ENCODE results near the gene USH1G. TPM values are rescaled to one million over a fixed set of nuclear protein-coding genes. Genes with fewer than 3 reads are reported as not detected.
A peak's percentile ranks its signal among the peaks of the same experiment; 100 is the strongest.

The USH1G gene
- total and polyA plus RNA-seq, 2 of the 13 experiments (the other 11 are each of a cell fraction or from before 2014, with no cell fraction given): 0.04 TPM; not detected in 1

DNA sequence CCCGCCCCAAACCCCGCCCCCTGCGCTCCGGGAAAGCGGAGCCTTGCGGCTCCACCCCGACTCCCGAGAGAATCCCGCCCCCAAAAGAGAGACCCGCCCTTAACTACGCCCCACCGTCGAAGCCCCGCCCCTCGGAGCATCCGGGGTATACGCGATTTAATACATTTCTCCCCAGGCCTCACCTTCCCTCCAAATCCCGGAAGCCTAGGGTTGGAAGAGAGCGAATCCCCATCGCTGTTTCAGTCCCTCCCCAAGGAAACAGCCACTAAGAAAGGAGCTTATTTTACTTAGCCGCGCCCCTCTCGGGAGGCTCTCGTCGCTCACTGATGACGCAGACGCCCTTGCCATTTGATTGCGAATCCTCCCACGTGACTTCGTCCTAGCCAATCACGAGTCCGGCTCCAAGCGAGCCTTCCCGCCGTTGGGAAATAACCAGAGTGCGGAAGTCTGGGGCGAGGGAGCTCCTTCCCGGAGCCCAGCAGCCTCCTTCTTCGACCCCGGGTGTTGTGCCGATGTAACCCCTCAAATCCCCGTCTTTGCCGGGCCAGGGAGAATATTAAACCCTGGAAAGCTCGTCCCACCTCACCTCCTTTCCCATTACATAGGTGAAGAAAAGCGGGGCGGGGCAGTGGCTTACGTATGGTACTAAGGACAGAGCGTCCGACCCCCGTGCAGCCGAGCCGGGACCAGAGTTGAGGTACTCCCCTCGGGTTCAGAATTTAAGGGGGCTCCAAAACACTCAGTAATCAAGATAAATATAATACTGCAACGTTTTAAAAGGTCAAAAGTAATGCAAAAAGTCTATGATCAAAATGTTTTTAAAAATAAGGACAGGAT is 49.8 kb downstream of the USH1G start (continued):
- TF ChIP-seq ELF4 (CRISPR knock-in tag; IDR thresholded peaks at IDR 0.05; ENCODE audit: borderline replicate concordance) (peak; percentile 99), SPEN (CRISPR knock-in tag; IDR thresholded peaks at IDR 0.05; ENCODE audit: low read depth) (peak; percentile 52), MEIS1 (CRISPR knock-in tag; IDR thresholded peaks at IDR 0.05; ENCODE audit: borderline replicate concordance) (peak; percentile 5; the same call in 1 of the 2 replicates), SIX4 (CRISPR knock-in tag; IDR thresholded peaks at IDR 0.05) (peak; percentile 45), FOXJ3 (CRISPR knock-in tag; IDR thresholded peaks at IDR 0.05; ENCODE audit: borderline replicate concordance) (peak; percentile 16; the same call in 1 of the 2 replicates), FLYWCH1 (CRISPR knock-in tag; IDR thresholded peaks at IDR 0.05) (no peak), RBFOX2 (IDR thresholded peaks at IDR 0.05; ENCODE audit: low read depth, low read length) (peak; percentile 63), MYC (CRISPR knock-in tag; IDR thresholded peaks at IDR 0.05; ENCODE audit: borderline replicate concordance) (no peak), ZNF10 (CRISPR knock-in tag; IDR thresholded peaks at IDR 0.05; ENCODE audit: borderline replicate concordance, low read depth) (no peak), ZFP62 (CRISPR knock-in tag; IDR thresholded peaks at IDR 0.05) (no peak), SOX6 (IDR thresholded peaks at IDR 0.05) (no peak), SOX6 (CRISPR knock-in tag; IDR thresholded peaks at IDR 0.05) (peak; percentile 53; the same call in 1 of the 2 replicates), ZNF816 (CRISPR knock-in tag; IDR thresholded peaks at IDR 0.05; ENCODE audit: borderline replicate concordance) (0 out of 2 replicates have a peak, but pooled peaks have one; percentile 6), SSRP1 (CRISPR knock-in tag; IDR thresholded peaks at IDR 0.05) (no peak), PHB2 (IDR thresholded peaks at IDR 0.05; ENCODE audit: partially characterized antibody) (no peak), ZNF788 (CRISPR knock-in tag; IDR thresholded peaks at IDR 0.05; ENCODE audit: borderline replicate concordance) (no peak; the same call in 1 of the 2 replicates)
- TF ChIP-seq, protein P1, sequence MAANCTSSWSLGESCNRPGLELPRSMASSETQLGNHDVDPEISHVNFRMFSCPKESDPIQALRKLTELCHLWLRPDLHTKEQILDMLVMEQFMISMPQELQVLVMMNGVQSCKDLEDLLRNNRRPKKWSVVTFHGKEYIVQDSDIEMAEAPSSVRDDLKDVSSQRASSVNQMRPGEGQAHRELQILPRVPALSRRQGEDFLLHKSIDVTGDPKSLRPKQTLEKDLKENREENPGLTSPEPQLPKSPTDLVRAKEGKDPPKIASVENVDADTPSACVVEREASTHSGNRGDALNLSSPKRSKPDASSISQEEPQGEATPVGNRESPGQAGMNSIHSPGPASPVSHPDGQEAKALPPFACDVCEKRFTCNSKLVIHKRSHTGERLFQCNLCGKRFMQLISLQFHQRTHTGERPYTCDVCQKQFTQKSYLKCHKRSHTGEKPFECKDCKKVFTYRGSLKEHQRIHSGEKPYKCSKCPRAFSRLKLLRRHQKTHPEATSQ (CRISPR knock-in tag; IDR thresholded peaks at IDR 0.05; ENCODE audit: borderline replicate concordance): peak; percentile 58; the same call in 1 of the 2 replicates
- TF ChIP-seq, protein P2, sequence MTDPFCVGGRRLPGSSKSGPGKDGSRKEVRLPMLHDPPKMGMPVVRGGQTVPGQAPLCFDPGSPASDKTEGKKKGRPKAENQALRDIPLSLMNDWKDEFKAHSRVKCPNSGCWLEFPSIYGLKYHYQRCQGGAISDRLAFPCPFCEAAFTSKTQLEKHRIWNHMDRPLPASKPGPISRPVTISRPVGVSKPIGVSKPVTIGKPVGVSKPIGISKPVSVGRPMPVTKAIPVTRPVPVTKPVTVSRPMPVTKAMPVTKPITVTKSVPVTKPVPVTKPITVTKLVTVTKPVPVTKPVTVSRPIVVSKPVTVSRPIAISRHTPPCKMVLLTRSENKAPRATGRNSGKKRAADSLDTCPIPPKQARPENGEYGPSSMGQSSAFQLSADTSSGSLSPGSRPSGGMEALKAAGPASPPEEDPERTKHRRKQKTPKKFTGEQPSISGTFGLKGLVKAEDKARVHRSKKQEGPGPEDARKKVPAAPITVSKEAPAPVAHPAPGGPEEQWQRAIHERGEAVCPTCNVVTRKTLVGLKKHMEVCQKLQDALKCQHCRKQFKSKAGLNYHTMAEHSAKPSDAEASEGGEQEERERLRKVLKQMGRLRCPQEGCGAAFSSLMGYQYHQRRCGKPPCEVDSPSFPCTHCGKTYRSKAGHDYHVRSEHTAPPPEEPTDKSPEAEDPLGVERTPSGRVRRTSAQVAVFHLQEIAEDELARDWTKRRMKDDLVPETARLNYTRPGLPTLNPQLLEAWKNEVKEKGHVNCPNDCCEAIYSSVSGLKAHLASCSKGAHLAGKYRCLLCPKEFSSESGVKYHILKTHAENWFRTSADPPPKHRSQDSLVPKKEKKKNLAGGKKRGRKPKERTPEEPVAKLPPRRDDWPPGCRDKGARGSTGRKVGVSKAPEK (CRISPR knock-in tag; IDR thresholded peaks at IDR 0.05; ENCODE audit: borderline replicate concordance): no peak
- TF ChIP-seq, protein P3, sequence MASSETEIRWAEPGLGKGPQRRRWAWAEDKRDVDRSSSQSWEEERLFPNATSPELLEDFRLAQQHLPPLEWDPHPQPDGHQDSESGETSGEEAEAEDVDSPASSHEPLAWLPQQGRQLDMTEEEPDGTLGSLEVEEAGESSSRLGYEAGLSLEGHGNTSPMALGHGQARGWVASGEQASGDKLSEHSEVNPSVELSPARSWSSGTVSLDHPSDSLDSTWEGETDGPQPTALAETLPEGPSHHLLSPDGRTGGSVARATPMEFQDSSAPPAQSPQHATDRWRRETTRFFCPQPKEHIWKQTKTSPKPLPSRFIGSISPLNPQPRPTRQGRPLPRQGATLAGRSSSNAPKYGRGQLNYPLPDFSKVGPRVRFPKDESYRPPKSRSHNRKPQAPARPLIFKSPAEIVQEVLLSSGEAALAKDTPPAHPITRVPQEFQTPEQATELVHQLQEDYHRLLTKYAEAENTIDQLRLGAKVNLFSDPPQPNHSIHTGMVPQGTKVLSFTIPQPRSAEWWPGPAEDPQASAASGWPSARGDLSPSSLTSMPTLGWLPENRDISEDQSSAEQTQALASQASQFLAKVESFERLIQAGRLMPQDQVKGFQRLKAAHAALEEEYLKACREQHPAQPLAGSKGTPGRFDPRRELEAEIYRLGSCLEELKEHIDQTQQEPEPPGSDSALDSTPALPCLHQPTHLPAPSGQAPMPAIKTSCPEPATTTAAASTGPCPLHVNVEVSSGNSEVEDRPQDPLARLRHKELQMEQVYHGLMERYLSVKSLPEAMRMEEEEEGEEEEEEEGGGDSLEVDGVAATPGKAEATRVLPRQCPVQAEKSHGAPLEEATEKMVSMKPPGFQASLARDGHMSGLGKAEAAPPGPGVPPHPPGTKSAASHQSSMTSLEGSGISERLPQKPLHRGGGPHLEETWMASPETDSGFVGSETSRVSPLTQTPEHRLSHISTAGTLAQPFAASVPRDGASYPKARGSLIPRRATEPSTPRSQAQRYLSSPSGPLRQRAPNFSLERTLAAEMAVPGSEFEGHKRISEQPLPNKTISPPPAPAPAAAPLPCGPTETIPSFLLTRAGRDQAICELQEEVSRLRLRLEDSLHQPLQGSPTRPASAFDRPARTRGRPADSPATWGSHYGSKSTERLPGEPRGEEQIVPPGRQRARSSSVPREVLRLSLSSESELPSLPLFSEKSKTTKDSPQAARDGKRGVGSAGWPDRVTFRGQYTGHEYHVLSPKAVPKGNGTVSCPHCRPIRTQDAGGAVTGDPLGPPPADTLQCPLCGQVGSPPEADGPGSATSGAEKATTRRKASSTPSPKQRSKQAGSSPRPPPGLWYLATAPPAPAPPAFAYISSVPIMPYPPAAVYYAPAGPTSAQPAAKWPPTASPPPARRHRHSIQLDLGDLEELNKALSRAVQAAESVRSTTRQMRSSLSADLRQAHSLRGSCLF (CRISPR knock-in tag; IDR thresholded peaks at IDR 0.05; ENCODE audit: borderline replicate concordance): no peak

Measured in HepG2 (cell line).